ENCODE measurements around the gene JAKMIP3.

The JAKMIP3 gene

DNA sequence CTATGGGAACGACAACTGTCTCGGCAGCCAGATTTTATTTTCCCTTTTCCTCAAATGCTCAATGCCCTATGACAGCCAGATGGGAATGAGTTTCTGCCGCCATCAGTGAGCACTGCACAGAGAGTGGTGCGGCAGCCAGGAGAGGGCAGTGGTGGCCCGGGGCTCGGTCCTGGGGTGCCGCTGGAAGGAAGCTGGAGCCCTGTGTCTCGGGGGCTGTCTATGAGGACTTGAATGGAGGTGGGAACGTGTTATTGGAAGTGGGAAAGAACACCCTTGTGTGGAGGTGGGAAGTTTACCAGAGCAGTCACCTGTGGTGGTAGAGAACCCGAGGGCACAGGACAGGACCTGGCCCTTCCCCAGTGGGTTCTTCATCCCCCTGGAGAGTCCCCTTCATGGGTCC is 35.8 kb downstream of the JAKMIP3 start:
- H3K9me2 ChIP-seq (replicated peaks; ENCODE audit: insufficient read depth, low read length): no peaks in the 10 kb centered on the region
- H3K27ac ChIP-seq (ENCODE audit: low read depth, low read length): no peak overlapping the region
- H3K4me3 ChIP-seq (ENCODE audit: insufficient read depth, low read length, poor library complexity, severe bottlenecking): no peak overlapping the region
- no peaks in the 10 kb centered on the region for H4K20me1 ChIP-seq (ENCODE audit: low read depth, low read length)
- no peaks in the 10 kb centered on the region for H3K79me2 ChIP-seq (ENCODE audit: insufficient read depth, low read length)
- TF ChIP-seq, protein P1, sequence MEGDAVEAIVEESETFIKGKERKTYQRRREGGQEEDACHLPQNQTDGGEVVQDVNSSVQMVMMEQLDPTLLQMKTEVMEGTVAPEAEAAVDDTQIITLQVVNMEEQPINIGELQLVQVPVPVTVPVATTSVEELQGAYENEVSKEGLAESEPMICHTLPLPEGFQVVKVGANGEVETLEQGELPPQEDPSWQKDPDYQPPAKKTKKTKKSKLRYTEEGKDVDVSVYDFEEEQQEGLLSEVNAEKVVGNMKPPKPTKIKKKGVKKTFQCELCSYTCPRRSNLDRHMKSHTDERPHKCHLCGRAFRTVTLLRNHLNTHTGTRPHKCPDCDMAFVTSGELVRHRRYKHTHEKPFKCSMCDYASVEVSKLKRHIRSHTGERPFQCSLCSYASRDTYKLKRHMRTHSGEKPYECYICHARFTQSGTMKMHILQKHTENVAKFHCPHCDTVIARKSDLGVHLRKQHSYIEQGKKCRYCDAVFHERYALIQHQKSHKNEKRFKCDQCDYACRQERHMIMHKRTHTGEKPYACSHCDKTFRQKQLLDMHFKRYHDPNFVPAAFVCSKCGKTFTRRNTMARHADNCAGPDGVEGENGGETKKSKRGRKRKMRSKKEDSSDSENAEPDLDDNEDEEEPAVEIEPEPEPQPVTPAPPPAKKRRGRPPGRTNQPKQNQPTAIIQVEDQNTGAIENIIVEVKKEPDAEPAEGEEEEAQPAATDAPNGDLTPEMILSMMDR (IDR thresholded peaks at IDR 0.05; ENCODE audit: insufficient read depth, low read length, poor library complexity, severe bottlenecking): no peak
- TF ChIP-seq EZH2phosphoT487 (conservative IDR thresholded peaks at IDR 0.05; ENCODE audit: low read length): no peak
- no peaks in the 10 kb centered on the region for H3K9me3 ChIP-seq (ENCODE audit: insufficient read depth, low read length)
- H3K9ac ChIP-seq (ENCODE audit: low read length): no peak overlapping the region
- H3K4me2 ChIP-seq (ENCODE audit: low read depth, low read length, poor library complexity, severe bottlenecking): no peak overlapping the region
- no peaks in the 10 kb centered on the region for H3K36me3 ChIP-seq (ENCODE audit: low read length)
- H3K27me3 ChIP-seq (ENCODE audit: low read length): no peaks in the 10 kb centered on the region
- H3F3A ChIP-seq (ENCODE audit: insufficient read depth): no peaks in the 10 kb centered on the region
- H2AFZ ChIP-seq (ENCODE audit: low read depth, low read length, severe bottlenecking): no peak overlapping the region

DNA sequence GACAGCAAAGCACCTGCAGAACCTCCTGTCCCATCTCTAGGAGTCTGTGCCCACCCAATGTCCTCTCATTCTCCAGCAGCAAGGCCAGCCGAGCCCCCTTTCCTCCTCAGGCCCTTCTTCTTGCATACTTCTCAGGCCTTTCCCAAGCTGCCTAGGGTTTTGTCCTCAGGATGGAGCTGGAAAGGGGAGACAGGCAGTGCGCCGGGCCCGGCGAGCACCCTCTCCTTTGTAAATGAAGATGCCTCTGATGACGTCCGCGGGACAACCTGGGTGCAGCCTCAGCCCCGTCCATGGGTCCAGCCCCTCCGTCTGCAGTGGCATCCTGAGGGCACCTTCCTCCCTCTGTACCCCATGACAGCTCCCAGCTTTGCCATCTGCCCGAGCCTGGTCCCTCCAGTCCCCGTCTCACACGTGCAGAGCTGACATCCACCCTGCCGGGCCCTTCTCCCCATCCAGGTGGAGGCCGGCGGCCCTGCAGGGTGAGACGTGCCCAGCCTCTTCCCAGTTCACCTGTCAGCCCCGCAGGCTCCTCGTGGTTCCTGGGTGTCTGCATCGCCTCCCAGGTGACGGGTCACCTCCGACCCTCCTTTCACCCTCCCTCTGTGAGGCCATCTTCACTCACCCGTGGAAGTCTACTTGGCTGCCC is 36.4 kb downstream of the JAKMIP3 start:
- no peak overlapping the region for H3K4me2 ChIP-seq (ENCODE audit: low read depth, low read length, poor library complexity, severe bottlenecking)
- TF ChIP-seq, protein P1 (IDR thresholded peaks at IDR 0.05; ENCODE audit: insufficient read depth, low read length, poor library complexity, severe bottlenecking): no peak
- TF ChIP-seq EZH2phosphoT487 (conservative IDR thresholded peaks at IDR 0.05; ENCODE audit: low read length): no peak
- H2AFZ ChIP-seq (ENCODE audit: low read depth, low read length, severe bottlenecking): no peak overlapping the region
- H3F3A ChIP-seq (ENCODE audit: insufficient read depth): no peaks in the 10 kb centered on the region
- no peaks in the 10 kb centered on the region for H3K79me2 ChIP-seq (ENCODE audit: insufficient read depth, low read length)
- no peaks in the 10 kb centered on the region for H3K9me3 ChIP-seq (ENCODE audit: insufficient read depth, low read length)
- H3K9ac ChIP-seq (ENCODE audit: low read length): no peak overlapping the region
- no peak overlapping the region for H3K27ac ChIP-seq (ENCODE audit: low read depth, low read length)
- H3K9me2 ChIP-seq (replicated peaks; ENCODE audit: insufficient read depth, low read length): no peaks in the 10 kb centered on the region
- H4K20me1 ChIP-seq (ENCODE audit: low read depth, low read length): no peaks in the 10 kb centered on the region
- no peak overlapping the region for H3K4me3 ChIP-seq (ENCODE audit: insufficient read depth, low read length, poor library complexity, severe bottlenecking)
- no peaks in the 10 kb centered on the region for H3K36me3 ChIP-seq (ENCODE audit: low read length)
- H3K27me3 ChIP-seq (ENCODE audit: low read length): no peaks in the 10 kb centered on the region

DNA sequence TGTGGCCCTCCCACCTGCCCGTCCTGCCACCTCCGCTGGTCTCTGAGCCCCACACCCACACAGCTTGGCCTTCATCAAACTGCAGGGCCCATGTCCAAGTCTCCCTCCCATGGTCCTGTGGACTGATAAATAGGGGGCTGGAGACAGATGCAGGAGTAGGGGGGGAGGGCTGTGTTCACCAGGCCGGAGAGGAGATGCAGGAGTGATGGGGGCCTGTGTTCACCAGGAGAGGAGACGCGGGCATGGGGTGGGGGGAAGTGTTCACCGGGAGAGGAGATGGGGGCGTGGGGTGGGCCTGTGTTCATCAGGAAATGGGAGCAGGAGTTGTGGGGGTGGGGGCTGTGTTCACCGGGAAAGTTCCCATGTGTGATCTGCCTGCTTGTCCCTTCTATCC is 37.0 kb downstream of the JAKMIP3 start:
- Histone ChIP-seq H3K9me3 (ENCODE audit: insufficient read depth, low read length) (no peaks in the 10 kb centered on the region), H3K9ac (ENCODE audit: low read length) (no peak overlapping the region)

More for the DNA sequence above, 37.0 kb downstream of the JAKMIP3 start:
- no peaks in the 10 kb centered on the region for H4K20me1 ChIP-seq (ENCODE audit: low read depth, low read length)
- no peaks in the 10 kb centered on the region for H3K9me2 ChIP-seq (replicated peaks; ENCODE audit: insufficient read depth, low read length)
- no peaks in the 10 kb centered on the region for H3K36me3 ChIP-seq (ENCODE audit: low read length)
- H3K27ac ChIP-seq (ENCODE audit: low read depth, low read length): no peak overlapping the region
- no peak overlapping the region for H2AFZ ChIP-seq (ENCODE audit: low read depth, low read length, severe bottlenecking)
- no peaks in the 10 kb centered on the region for H3K27me3 ChIP-seq (ENCODE audit: low read length)
- H3K4me3 ChIP-seq (ENCODE audit: insufficient read depth, low read length, poor library complexity, severe bottlenecking): no peak overlapping the region
- no peak overlapping the region for H3K4me2 ChIP-seq (ENCODE audit: low read depth, low read length, poor library complexity, severe bottlenecking)
- TF ChIP-seq, protein P1 (IDR thresholded peaks at IDR 0.05; ENCODE audit: insufficient read depth, low read length, poor library complexity, severe bottlenecking): no peak
- TF ChIP-seq EZH2phosphoT487 (conservative IDR thresholded peaks at IDR 0.05; ENCODE audit: low read length): no peak
- no peaks in the 10 kb centered on the region for H3F3A ChIP-seq (ENCODE audit: insufficient read depth)
- no peaks in the 10 kb centered on the region for H3K79me2 ChIP-seq (ENCODE audit: insufficient read depth, low read length)
